PFSK-1 (cell line): Measurements from ENCODE around the gene EIF2S2.

Experiments used
- POLR2AphosphoS5 ChIP-seq: IDR thresholded peaks from 2 replicates; pipeline ENCODE4 v1.6.1; 2012; ENCODE audit warnings: low read depth, mild to moderate bottlenecking, control low read depth, low read length, moderate library complexity
- SIN3A ChIP-seq: IDR thresholded peaks from 2 replicates; pipeline ENCODE4 v1.6.1; 2012; ENCODE audit warnings: mild to moderate bottlenecking, low read length, moderate library complexity, borderline replicate concordance; ENCODE audit not compliant: insufficient read depth
- TAF1 ChIP-seq: IDR thresholded peaks from 2 replicates; pipeline ENCODE4 v1.6.1; 2012; ENCODE audit warnings: low read length, control low read depth, borderline replicate concordance; ENCODE audit not compliant: insufficient read depth

DNA sequence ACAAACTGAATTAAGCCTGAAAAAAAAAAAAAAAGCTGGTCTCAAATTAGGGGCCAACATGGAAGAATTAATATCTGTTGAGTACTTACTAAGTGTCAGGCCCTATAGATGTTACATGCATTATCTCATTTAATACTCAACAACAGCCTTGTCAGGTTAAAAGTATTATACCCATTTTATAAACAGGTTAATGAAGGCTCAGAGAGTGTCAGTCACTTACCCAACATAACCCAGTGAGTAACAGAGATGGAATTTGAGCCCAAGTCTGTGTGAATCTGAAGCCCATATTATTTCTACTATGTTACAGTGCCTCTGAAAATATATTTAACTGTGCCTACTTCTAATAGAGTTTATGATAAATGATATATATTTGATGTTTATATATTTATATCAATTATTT lies 11.3 kb upstream of the EIF2S2 start:
- no peak for TF ChIP-seq TAF1
- TF ChIP-seq POLR2AphosphoS5: no peak
- no peak for TF ChIP-seq SIN3A
